ENCODE data around the gene SYNPO. TPM values are rescaled to one million over a fixed set of nuclear protein-coding genes. Genes with fewer than 3 reads are reported as not detected.

The SYNPO gene
- total RNA-seq, 1 donor from 2014 or later = 16.1 TPM

- DNase-seq = peak; percentile 61
- H3K4me1 Mint-ChIP-seq (ENCODE audit: low read depth, unreplicated experiment) = peaks cover 29% of the 10 kb centered on the region
- peaks cover 4% of the 10 kb centered on the region for H3K27me3 Mint-ChIP-seq (ENCODE audit: unreplicated experiment)
- TF ChIP-seq CTCF (IDR thresholded peaks at IDR 0.05; ENCODE audit: partially characterized antibody, unreplicated experiment) = no peak
- peak overlapping the region; percentile 86 for H3K4me3 Mint-ChIP-seq (ENCODE audit: unreplicated experiment)
- H3K36me3 Mint-ChIP-seq (ENCODE audit: unreplicated experiment) = no peaks in the 10 kb centered on the region
- peak overlapping the region; percentile 24 for H3K27ac Mint-ChIP-seq (ENCODE audit: unreplicated experiment)
- peaks cover 14% of the 10 kb centered on the region for H3K9me3 Mint-ChIP-seq (ENCODE audit: unreplicated experiment)
Measured at GRCh38 chr5:150624334-150625163, 15.9 kb upstream of the SYNPO start.

GRCh38 chr5:150625164-150625535, 15.3 kb upstream of the SYNPO start:
- Mint-ChIP-seq H3K27ac (ENCODE audit: unreplicated experiment) (no peak overlapping the region), H3K27me3 (ENCODE audit: unreplicated experiment) (peaks cover 4% of the 10 kb centered on the region), H3K4me3 (ENCODE audit: unreplicated experiment) (peak overlapping the region; percentile 74), H3K4me1 (ENCODE audit: low read depth, unreplicated experiment) (peaks cover 29% of the 10 kb centered on the region), H3K36me3 (ENCODE audit: unreplicated experiment) (no peaks in the 10 kb centered on the region), H3K9me3 (ENCODE audit: unreplicated experiment) (peaks cover 12% of the 10 kb centered on the region)
- no peak for DNase-seq
- TF ChIP-seq CTCF (IDR thresholded peaks at IDR 0.05; ENCODE audit: partially characterized antibody, unreplicated experiment) = no peak

GRCh38 chr5:150625831-150626746, 14.4 kb upstream of the SYNPO start:
- no peak for TF ChIP-seq CTCF (IDR thresholded peaks at IDR 0.05; ENCODE audit: partially characterized antibody, unreplicated experiment)

GRCh38 chr5:150626853-150627276, 13.6 kb upstream of the SYNPO start:
- Mint-ChIP-seq H3K27ac (ENCODE audit: unreplicated experiment) (no peak overlapping the region), H3K4me1 (ENCODE audit: low read depth, unreplicated experiment) (peaks cover 40% of the 10 kb centered on the region), H3K36me3 (ENCODE audit: unreplicated experiment) (no peaks in the 10 kb centered on the region), H3K4me3 (ENCODE audit: unreplicated experiment) (no peak overlapping the region), H3K27me3 (ENCODE audit: unreplicated experiment) (peaks cover 3% of the 10 kb centered on the region), H3K9me3 (ENCODE audit: unreplicated experiment) (peaks cover 12% of the 10 kb centered on the region)
- DNase-seq = no peak
- TF ChIP-seq CTCF (IDR thresholded peaks at IDR 0.05; ENCODE audit: partially characterized antibody, unreplicated experiment) = no peak

More at GRCh38 chr5:150625831-150626746, 14.4 kb upstream of the SYNPO start:
- H3K27ac Mint-ChIP-seq (ENCODE audit: unreplicated experiment) = no peak overlapping the region
- no peak for DNase-seq
- peaks cover 12% of the 10 kb centered on the region for H3K9me3 Mint-ChIP-seq (ENCODE audit: unreplicated experiment)
- peaks cover 35% of the 10 kb centered on the region for H3K4me1 Mint-ChIP-seq (ENCODE audit: low read depth, unreplicated experiment)
- H3K4me3 Mint-ChIP-seq (ENCODE audit: unreplicated experiment) = peak overlapping the region; percentile 74
- peaks cover 4% of the 10 kb centered on the region for H3K27me3 Mint-ChIP-seq (ENCODE audit: unreplicated experiment)
- no peaks in the 10 kb centered on the region for H3K36me3 Mint-ChIP-seq (ENCODE audit: unreplicated experiment)
